ENCODE data around the gene AATF. TPM values are rescaled to one million over a fixed set of nuclear protein-coding genes. Genes with fewer than 3 reads are reported as not detected.

Gene AATF
- total and polyA plus RNA-seq, 2 donors from 2014 or later: 36.8 to 50.4 TPM

GRCh38 chr17:37065486-37066321, 117.0 kb downstream of the AATF start:
- no peaks in the 10 kb centered on the region for H3K27me3 ChIP-seq (ENCODE audit: control insufficient read depth, insufficient read depth, low read length)
- H3K4me3 ChIP-seq (ENCODE audit: low read length in 3 of 3): no peak overlapping the region
- FAIRE-seq (no peak), DNase-seq (no peak)
- no peak overlapping the region for H3K9ac ChIP-seq (ENCODE audit: low read length in 3 of 3)
- H3K9me3 ChIP-seq (ENCODE audit: control insufficient read depth in 2 of 3, insufficient read depth in 1 of 3, low read length in 3 of 3): no peaks in the 10 kb centered on the region
- peaks cover 0 to 9% (median 8%) of the 10 kb centered on the region in 3 donors for H3K4me1 ChIP-seq (ENCODE audit: control insufficient read depth in 2 of 3, insufficient read depth in 2 of 3, low read depth in 1 of 3, low read length in 3 of 3)
- H3K27ac ChIP-seq (ENCODE audit: low read depth in 2 of 2, low read length in 2 of 2): no peak overlapping the region
- no peak for TF ChIP-seq CTCF (IDR thresholded peaks at IDR 0.05; ENCODE audit: borderline replicate concordance, extremely low read depth, insufficient read depth)
- intact Hi-C loops (cut with DNase I): no loop called here
- no peaks in the 10 kb centered on the region for H3K36me3 ChIP-seq (ENCODE audit: control insufficient read depth in 2 of 3, insufficient read depth in 3 of 3, low read length in 3 of 3)

GRCh38 chr17:37066322-37067255, 117.8 kb downstream of the AATF start:
- no peak for TF ChIP-seq CTCF (IDR thresholded peaks at IDR 0.05; ENCODE audit: borderline replicate concordance, extremely low read depth, insufficient read depth)
- no peak for DNase-seq
- Histone ChIP-seq H3K4me3 (ENCODE audit: low read length in 3 of 3) (no peak overlapping the region), H3K9me3 (ENCODE audit: control insufficient read depth in 2 of 3, insufficient read depth in 1 of 3, low read length in 3 of 3) (no peaks in the 10 kb centered on the region), H3K36me3 (ENCODE audit: control insufficient read depth in 2 of 3, insufficient read depth in 3 of 3, low read length in 3 of 3) (no peaks in the 10 kb centered on the region), H3K9ac (ENCODE audit: low read length in 3 of 3) (no peak overlapping the region), H3K4me1 (ENCODE audit: control insufficient read depth in 2 of 3, insufficient read depth in 2 of 3, low read depth in 1 of 3, low read length in 3 of 3) (peaks cover 0 to 9% (median 8%) of the 10 kb centered on the region in 3 donors), H3K27me3 (ENCODE audit: control insufficient read depth, insufficient read depth, low read length) (no peaks in the 10 kb centered on the region), H3K27ac (ENCODE audit: low read depth in 2 of 2, low read length in 2 of 2) (no peak overlapping the region)
- intact Hi-C loops (cut with DNase I): no loop called here
- FAIRE-seq: no peak

GRCh38 chr17:37067555-37068111, 118.9 kb downstream of the AATF start:
- intact Hi-C loops (cut with DNase I): no loop called here
- H3K27ac ChIP-seq (ENCODE audit: low read depth in 2 of 2, low read length in 2 of 2): peak overlapping the region; percentile 5 to 53

More at GRCh38 chr17:37067555-37068111, 118.9 kb downstream of the AATF start:
- no peak for TF ChIP-seq CTCF (IDR thresholded peaks at IDR 0.05; ENCODE audit: borderline replicate concordance, extremely low read depth, insufficient read depth)
- DNase-seq (peak in 2 of 5 donors; percentile 54 to 82), FAIRE-seq (no peak)
- Histone ChIP-seq H3K27me3 (ENCODE audit: control insufficient read depth, insufficient read depth, low read length) (no peaks in the 10 kb centered on the region), H3K4me1 (ENCODE audit: control insufficient read depth in 2 of 3, insufficient read depth in 2 of 3, low read depth in 1 of 3, low read length in 3 of 3) (peaks cover 0 to 9% (median 8%) of the 10 kb centered on the region in 3 donors), H3K9ac (ENCODE audit: low read length in 3 of 3) (no peak overlapping the region), H3K4me3 (ENCODE audit: low read length in 3 of 3) (peak overlapping the region in 2 of 3 donors; percentile 4 to 11), H3K36me3 (ENCODE audit: control insufficient read depth in 2 of 3, insufficient read depth in 3 of 3, low read length in 3 of 3) (no peaks in the 10 kb centered on the region), H3K9me3 (ENCODE audit: control insufficient read depth in 2 of 3, insufficient read depth in 1 of 3, low read length in 3 of 3) (no peaks in the 10 kb centered on the region)

Measured in kidney (tissue), 14 donors.